Muscle of back (tissue), 11 donors: ENCODE measurements around the gene TRABD2A. TPM values are rescaled to one million over a fixed set of nuclear protein-coding genes. Genes with fewer than 3 reads are reported as not detected.

ENCODE experiments used
- DNase-seq, 3 donors: peaks; one replicate each; pipeline versions ENCODE4 v3.0.0 to v3.0.0-alpha.2; 2013
- polyA plus RNA-seq, 10 donors: library from polyadenylated mRNA; unstranded; fragments of 120-200 nt; gene quantifications; one replicate each; pipeline ENCODE4 v1.2.1, GENCODE V29; 2013; ENCODE audit not compliant: insufficient read length in 10 of 10

TRABD2A gene
- polyA plus RNA-seq, 10 donors, result 0.12 to 7.8 (median 0.39) TPM

DNA sequence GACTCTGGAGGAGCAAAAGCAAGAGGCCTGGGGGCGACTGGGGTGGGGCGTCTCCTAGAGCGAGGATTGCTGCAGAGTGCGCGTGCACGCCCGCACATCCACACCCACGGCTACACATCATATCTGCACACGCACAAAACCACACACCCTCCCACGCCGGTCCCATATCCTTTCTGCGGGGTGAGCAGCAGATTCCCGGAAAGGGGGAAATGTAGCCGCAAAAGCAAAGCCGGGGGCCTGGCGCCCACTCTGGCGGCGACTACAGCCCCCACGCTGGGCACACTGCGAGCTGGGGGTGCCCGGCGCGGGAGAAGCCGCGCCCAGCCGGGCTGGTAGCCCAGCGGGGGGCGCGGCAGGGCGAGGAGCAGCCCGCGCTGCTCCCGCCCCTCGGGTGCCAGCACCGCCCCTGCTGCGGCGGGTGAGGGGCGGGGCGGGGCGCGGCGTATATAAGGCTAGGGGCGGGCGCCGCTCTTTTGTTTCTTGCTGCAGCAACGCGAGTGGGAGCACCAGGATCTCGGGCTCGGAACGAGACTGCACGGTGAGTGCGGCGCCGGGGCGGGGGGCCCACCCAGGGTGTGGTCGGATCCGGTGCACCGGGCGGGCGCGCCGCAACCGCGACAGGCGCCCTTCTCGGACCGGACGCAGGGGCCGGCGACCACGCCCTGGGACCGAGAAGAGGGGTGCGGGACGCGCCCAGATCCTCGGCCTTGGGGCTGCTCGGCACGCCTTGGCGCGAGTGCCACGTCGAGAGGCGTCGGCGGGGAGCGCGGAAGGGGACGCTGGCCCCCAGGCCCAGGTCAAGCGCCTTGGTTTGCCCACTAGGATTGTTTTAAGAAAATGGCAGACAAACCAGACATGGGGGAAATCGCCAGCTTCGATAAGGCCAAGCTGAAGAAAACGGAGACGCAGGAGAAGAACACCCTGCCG lies 24.6 kb upstream of the TRABD2A start, which contains the start of gene TMSB10:
Gene TMSB10 (plus strand): TSS at position 476 of the 927 bp plus-strand sequence.
- DNase-seq, result peak; percentile 88 to 95 (median 89)

DNA sequence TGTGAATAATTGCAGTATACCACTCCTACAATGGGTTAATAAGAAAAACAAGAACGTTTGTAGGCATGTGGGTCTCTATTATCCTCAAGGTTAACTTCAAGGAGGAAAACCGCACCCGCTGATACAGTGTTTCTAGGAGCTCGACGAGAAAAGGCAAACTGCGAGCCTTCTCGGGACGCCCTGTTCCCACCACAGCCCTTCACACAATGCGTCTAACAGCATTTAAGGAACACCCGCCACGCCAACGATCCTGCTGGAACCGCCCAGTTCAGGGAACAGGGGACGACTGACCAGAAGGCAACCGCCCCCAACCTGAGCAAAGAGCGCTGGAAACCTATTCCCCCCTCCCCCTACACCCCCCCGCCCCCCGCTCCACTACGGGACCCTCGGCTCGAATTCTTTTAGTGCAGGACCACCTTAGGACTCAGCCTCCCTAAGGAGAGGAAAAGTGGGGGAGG lies 23.9 kb upstream of the TRABD2A start:
- DNase-seq, result peak in 2 of 3 donors; percentile 82 to 90

DNA sequence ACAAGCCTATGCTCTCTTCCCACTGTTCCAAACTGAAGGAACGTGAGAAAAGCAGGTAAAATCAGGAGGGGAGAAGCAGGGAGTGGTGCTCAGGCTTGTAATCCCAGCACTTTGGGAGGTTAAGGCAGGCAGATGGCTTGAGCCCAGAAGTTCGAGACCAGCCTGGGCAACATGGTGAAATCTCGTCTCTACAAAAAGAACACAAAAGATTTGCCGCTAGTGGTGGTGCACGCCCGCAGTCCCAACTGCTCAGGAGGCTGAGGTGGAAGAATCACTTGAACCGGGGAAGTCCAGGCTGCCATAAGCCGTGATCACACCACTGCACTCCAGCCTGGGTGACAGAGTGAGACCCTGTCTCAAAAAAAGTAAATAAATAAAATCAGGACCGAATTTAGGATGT lies 23.3 kb upstream of the TRABD2A start:
- DNase-seq, result no peak

DNA sequence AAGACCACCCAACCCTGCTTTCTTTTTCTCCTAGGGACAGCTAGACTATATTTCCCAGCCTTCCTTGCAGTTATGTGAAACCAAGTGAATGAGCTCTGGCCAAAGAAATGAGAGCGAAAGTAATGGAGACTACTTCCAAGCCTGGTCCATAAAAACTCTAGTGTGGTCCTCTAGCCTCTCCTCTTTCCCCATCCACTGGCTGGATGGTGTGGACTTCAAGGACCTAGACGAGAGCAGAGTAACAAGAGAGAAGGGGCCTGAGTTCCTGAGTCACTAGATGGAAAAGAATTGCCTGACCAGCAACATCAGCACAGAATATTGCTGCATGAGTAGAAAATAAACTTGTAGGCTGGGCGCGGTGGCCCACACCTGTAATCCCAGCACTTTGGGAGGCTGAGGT lies 21.6 kb upstream of the TRABD2A start:
- no peak for DNase-seq

DNA sequence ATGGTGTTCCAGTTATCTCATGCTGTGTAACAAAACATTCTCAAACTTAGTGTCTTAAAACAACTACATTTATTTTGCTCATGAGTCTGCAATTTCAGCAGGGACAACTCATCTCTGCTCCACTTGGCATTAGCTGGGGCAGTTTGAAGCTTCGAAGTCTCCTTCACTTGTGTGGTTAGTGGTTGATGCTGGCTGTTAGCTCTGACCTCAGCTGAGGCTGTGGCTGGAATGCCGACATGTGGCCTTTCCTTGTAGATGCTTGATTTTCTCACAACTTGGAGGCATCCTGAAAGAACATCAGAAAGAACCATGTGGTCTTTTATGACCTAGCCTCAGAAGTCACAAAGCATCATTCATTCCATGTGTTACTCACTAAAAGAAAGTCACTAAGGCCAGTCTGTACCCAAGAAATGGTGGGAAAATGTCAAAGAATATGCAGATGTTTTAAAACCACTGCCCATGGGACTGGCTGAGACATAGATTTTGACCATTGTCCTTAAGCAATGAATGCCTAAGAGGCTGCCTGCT lies 20.8 kb upstream of the TRABD2A start:
- DNase-seq, result no peak

DNA sequence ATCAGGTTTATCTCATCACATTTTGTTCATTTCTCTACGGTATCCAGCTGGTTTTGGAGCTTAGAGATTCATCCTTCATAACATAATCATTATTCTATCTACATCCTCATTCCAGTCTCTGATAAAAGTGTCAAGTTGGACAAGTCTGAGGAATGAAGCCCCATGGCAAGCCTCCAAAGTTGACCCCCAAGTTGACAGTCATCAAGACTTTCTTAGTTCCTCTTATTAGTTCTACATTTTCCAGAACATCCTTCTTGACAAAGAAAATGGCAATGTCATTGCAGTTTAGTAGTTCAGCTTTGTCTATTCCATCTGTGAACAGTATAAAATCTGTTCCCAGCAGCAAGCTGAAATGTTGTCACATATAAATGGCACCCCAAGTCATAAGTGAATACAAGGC lies 20.1 kb upstream of the TRABD2A start:
- no peak for DNase-seq

DNA sequence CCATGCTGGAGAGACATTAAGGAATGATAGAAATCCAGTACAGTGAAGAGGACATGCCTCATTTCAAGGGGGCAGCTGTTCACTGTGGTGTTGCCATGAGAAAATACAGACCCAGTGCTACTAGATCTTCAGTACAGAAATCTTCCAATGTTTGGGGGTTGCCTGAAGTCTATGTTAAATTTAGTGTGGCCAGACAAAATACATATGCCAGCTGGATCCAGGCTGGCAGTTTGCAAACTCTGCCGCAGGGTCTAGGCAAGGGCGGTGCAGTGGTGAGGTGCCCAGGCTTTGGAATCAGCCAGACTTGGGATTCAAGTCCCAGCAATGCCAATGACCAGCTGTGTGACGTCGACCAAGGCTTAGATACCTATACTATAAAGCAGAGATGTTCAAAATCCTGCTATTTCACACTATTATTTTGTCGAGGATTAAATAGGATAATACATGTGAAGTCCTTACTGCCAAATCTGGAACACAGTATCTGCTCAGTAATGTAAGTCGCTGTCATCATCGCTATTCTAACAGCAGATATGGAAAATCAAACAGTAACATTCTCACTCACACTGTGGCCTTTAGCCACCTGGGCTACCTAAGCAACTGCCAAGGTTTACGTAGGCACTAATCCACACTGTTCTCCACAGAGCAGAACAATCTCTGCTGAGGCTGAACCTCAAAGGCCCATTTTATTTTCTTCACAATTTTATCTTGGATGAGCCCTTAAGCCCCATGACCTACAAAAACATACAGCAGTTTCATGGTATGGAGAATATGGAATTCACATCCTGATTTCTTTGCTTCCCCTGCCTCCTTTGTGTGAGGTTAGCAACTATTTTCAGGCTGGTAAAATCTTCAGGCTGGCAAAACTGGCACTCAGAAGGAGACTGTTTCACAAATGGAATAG lies 18.7 kb upstream of the TRABD2A start:
- DNase-seq, result peak in 1 of 3 donors; percentile 55

DNA sequence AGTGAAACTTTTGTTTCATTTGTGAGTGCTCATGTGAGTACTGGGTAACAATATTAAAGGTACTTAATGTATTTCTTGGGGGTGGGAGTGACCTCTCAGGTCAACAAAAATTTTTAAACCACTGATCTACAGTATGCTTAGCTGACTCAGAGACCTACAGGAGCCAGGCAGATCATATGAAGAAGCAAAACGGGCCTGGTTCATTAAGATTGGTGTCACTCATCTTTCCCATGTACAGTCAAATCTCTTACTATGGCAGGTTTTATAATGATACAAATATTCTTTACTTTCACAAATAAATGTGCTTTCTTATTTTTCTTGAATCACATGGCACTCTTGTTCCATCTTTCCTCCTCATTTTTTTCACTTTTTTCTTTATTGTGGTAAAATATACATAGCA lies 16.9 kb upstream of the TRABD2A start:
- DNase-seq, result no peak

DNA sequence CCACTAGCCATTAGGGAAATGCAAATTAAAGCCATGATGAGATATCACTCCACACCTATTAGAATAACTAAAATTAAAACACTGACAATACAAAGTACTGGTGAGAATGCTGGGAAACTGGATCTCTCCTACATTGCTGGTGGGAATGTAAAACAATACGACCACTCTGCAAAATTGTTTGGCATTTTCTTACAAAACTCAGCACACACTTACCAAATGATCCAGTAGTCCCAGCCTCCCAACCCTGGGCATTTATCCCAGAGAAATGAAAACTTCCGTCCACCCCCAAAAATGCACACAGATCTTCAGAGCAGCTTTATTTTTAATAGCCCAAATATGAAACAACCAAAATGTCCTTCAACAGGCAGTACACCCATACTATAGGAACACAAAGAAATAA lies 15.7 kb upstream of the TRABD2A start:
- DNase-seq, result no peak

DNA sequence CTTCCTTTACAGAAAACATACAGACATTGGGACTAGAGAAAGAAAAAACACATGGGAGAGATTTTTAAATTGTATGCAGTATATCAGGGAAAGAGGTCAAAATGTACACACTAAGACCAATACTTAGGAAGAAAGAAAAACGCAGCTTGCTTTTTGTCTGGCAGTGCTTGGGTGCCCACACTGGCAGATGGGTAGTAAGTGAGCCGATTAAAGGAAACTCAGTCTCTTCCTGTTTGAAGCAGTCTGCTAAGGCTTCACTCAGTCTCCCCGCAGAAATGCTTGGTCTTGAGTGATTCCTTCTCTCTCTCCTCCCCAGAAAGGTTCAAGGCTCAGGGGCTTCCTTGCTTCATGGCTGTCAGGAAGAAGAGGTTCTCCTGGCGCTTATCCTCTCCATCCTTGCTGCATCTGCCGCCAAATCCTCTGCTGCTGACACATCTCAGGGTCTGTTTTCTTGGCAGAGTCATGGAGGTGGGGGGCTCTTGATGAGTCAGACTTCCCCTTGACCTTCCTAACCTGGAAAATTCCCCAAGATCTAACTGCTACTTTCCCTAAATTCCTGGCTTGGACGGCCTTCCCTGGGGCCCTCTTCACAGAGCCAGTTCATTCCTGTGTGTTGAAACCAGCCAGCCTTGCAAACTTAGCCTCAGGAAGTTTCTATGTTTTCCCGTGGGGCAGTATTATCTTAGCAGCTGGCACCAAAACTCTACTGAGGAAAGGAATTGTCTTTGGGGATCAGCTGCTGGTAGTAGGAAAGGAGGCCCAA lies 14.1 kb upstream of the TRABD2A start:
- DNase-seq, result peak in 2 of 3 donors; percentile 49 to 61

DNA sequence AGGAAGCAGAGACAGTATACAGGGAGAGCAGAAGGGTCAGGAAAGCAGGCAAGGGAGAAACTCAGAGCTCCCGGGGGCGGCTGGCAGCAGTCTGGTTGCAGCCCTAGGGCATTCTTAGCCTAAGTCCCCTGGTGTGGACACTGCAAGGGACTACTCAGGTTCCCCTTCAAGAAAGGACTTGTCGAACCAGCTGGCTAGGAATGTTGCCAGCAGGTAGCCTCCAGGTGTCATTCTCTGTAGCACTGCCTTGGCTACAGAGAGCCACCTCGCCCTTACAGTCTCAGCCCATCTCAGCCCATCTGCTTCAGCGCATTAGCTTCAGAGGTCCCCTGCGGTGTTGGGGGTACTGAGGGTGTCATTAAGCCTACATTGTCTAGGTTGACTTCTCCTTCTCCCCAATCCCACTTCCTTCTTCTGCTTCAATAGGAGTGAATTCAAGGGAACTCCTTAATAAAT lies 13.3 kb upstream of the TRABD2A start:
- DNase-seq, result no peak

DNA sequence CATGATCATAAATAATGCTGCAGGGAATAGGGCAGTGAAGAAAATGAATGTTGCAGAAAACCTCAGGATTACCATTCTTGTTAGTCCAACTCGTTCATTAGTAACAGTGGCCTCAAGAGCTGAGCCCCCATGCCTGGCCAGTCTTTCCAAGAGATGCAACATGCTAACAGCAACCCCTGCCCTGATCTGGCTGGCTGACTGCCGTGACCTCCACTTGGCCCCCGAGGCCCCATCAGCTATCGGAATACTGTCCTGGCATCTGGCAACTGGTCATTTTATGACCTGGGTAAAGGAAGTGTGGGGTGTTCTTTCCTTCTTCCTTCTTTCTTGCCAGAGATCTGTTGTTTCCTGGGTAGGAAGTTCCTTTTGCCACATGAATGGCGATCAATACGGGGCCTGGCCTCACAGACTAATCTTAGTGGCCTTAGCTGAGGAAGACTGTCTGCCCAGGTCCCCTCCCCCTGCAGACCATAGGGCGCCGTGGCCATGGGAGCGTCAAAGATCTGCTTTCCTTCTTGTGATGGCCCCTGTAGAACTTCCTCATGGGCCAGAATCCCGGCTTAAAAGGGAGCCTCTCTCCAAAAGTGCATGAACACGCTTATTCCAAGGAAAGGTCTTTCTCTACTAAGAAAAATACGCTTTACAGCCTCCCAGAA lies 10.6 kb upstream of the TRABD2A start:
- no peak for DNase-seq

DNA sequence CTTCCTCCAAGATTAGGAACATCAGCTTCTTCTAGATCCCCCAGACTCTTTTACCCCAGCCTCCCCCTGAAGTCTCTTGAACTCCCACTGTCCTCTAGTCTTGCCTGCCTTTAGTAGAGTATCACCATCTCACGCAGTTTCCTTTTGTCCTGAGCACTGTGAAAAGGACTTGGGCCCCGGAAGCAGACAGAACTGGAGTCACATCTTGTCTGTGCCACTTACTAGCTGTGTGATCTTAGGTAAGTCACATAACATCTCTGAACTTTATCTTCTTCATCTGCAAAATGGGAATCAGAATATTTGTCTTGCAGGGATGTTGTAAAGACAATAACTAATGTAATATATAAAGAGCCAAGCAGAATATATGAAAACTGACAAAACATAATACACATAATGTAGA lies 8.4 kb upstream of the TRABD2A start:
- DNase-seq, result no peak

DNA sequence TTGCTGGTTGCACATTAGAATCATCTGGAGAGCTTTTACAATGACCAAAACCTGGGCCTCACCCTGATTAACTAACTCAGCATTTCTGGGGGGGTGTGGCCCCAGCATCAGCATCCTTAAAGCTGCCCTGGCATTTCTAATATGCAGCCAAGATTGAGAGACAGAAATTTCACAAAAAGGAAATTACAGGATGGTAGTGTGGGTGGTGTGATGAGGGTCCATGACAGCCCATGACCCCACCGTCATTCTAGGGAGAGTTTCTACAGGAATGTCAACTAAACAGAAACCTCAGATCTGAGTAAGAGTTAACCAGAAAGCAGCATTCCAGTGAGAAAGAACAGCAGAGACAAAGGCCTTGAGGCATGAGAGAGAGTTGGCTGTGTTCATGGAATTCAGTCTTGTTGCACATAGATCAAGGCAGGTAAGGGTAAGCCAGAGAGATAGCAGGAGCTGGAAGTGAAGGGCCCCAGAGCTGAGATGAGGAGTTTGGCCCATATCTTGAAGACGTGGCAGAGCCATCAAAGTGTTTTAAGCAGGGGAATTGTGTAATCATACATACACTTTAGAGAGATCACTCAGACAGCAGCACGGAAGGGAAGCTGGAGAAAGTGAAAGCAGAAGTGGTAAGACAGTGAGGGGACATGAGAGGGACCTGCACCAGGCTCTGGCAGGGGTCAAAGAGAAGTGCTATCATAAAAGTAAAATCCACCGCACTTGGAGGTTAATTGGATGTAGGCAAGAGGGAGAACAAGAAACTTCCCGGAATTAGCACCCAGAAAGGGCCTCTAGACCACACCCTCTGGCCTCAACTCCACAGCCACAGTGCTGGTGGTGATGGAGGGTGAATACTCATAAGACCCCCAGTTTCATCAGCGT lies 7.8 kb upstream of the TRABD2A start:
- DNase-seq, result peak in 1 of 3 donors; percentile 77

DNA sequence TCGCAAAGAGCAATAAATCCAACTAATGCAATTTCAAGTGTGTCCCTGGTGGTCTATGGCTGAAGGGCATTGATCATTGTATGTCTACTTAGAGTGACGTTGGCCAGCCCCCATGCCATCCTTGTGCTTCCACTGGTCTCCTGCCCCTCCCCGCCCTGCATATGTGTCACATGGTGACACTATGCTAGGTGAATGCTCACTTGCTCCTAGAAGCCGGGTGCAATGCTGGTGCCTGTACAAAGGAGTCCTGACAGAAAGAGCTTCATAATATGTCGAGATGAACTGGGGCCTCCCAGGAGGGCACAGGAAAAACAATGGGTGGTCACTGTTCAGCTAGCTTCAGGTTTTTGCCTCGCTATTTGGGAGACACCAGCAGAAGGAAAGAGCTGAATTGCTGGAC lies 5.9 kb upstream of the TRABD2A start:
- no peak for DNase-seq

DNA sequence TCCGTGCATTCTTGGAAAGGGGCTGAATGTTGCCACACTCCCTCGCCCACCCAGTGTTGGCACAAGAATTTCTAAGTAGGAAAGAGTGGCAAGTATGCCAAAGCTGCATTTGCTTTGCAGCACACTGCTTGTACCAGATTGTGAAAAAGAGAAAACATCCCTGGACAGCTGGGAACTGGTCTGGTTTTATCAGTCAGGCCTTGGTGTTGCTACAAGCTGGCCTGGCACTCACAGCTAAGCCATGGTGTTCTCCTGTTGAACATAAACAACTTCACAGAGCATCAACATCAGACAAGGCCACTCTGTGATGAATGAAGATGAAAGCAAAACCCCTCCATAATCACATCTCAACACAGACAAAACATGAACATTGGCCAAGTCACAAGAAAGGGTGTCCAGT lies 4.2 kb upstream of the TRABD2A start:
- no peak for DNase-seq

DNA sequence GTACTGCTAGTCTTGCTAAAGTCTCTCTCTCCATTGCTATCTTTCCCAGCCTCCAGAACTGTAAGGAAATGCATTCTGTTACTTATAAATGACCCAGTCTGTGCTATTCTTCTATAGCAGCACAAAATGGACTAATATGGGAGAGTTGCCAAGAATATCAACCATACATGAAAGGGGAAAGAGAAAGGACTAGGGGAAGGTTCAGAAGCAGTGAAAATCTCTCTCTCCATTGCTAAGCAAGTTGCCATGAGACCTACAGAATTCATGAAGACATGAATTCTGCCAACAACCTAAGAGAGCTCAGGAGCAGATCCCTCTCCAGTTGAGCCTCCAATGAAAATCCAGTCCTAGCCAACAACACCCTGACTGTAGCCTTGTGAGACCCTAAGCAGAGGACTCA lies 3.6 kb upstream of the TRABD2A start:
- DNase-seq, result no peak

DNA sequence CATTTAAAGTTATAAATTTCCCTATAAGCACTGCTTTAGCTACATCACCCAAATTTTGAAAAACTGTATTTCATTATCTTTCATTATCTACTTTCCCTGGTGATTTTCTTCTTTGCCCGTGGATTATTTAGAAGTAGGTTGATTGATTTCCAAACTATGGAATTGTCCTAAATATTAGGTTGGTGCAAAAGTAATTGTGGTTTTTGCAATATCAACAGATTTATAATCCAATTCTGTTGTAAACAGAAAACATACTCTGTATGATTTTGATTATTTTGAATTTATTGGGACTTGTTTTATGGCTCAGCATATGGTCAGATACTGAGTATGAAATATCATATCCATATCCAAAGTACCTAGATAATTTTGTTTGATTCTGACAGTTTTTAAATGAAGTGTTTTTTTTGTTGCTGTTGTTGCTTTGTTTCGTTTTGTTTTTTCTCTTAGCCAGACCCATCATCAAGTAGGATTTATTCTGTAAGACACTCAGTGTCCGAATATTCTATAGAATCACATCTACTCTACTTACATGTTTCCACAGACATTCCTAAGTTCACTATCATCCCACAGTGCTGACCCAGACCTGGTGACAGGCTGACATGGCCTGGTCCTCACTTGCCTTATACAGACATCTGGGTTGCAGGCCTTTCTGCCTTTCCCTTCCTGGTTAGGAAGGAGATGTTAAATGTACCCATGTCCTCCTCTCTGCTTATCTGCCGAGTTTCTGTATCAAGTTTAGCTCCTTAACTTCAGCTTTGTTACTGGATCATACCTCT lies 2.1 kb upstream of the TRABD2A start:
- no peak for DNase-seq

DNA sequence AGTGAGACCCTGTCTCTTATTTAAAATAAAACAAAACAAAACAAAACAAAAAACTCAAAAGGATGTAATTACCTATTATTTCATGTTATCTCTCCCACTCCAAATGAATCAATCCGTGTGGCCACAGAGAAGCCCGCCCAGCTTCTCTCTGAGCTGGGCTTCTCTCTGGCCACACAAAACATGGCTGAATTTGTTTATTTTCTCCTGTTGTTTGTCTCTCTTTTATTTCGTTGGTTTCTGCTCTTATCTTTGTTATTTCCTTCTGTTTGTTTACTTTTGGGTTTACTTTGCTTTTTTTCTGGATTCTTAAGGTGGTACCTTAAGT lies 1.5 kb upstream of the TRABD2A start:
- DNase-seq, result no peak
